Osteocyte (in vitro differentiated cells): Measurements from ENCODE around the gene RAI14. TPM values are rescaled to one million over a fixed set of nuclear protein-coding genes. Genes with fewer than 3 reads are reported as not detected.

ENCODE experiments used
- DNase-seq: peaks from one replicate; pipeline ENCODE4 v3.0.0; 2021; ENCODE audit warnings: mixed read lengths; ENCODE audit not compliant: unreplicated experiment; ENCODE audit errors: extremely low spot score
- H3K27ac Mint-ChIP-seq: one replicate; pipeline ENCODE4 v1.8.0; 2021; ENCODE audit warnings: mild to moderate bottlenecking, mixed read lengths; ENCODE audit not compliant: unreplicated experiment
- H3K27me3 Mint-ChIP-seq: one replicate; pipeline ENCODE4 v1.8.0; 2021; ENCODE audit warnings: mixed read lengths; ENCODE audit not compliant: unreplicated experiment
- H3K36me3 Mint-ChIP-seq: one replicate; pipeline ENCODE4 v1.8.0; 2021; ENCODE audit warnings: mixed read lengths; ENCODE audit not compliant: unreplicated experiment
- H3K4me1 Mint-ChIP-seq: one replicate; pipeline ENCODE4 v1.8.0; 2021; ENCODE audit warnings: mixed read lengths; ENCODE audit not compliant: unreplicated experiment
- H3K4me3 Mint-ChIP-seq: one replicate; pipeline ENCODE4 v1.8.0; 2021; ENCODE audit warnings: mild to moderate bottlenecking, moderate library complexity, mixed read lengths; ENCODE audit not compliant: unreplicated experiment
- H3K9me3 Mint-ChIP-seq: one replicate; pipeline ENCODE4 v1.8.0; 2021; ENCODE audit warnings: mixed read lengths; ENCODE audit not compliant: unreplicated experiment
- CTCF ChIP-seq: fragments of 200-600 bp; sonication (generic); IDR thresholded peaks from 2 replicates; pipeline ENCODE4 v1.5.0; 2021; ENCODE audit warnings: antibody characterized with exemption, mild to moderate bottlenecking, moderate library complexity
- total RNA-seq: library from RNA; stranded (reverse); gene quantifications from 2 replicates; pipeline ENCODE4 v1.2.1, GENCODE V29; 2021

The RAI14 gene
- total RNA-seq, 1 donor from 2014 or later = 130 TPM

GRCh38 chr5:34765662-34766061 lies 109.5 kb downstream of the RAI14 start:
- Mint-ChIP-seq H3K27ac (no peak overlapping the region), H3K9me3 (no peaks in the 10 kb centered on the region), H3K27me3 (no peaks in the 10 kb centered on the region), H3K4me3 (no peak overlapping the region), H3K4me1 (peaks cover 39% of the 10 kb centered on the region), H3K36me3 (peaks cover 26% of the 10 kb centered on the region)
- TF ChIP-seq CTCF = no peak
- DNase-seq = no peak

GRCh38 chr5:34767180-34767579 lies 111.1 kb downstream of the RAI14 start:
- Mint-ChIP-seq H3K36me3 (peaks cover 21% of the 10 kb centered on the region), H3K27me3 (no peaks in the 10 kb centered on the region), H3K4me3 (no peak overlapping the region), H3K27ac (no peak overlapping the region), H3K9me3 (no peaks in the 10 kb centered on the region), H3K4me1 (peaks cover 36% of the 10 kb centered on the region)
- no peak for DNase-seq
- TF ChIP-seq CTCF = no peak

GRCh38 chr5:34770486-34770885 lies 114.4 kb downstream of the RAI14 start:
- Mint-ChIP-seq H3K9me3 (peaks cover 8% of the 10 kb centered on the region), H3K4me1 (peaks cover 26% of the 10 kb centered on the region), H3K36me3 (peaks cover 26% of the 10 kb centered on the region), H3K4me3 (no peak overlapping the region), H3K27ac (no peak overlapping the region), H3K27me3 (no peaks in the 10 kb centered on the region)
- no peak for TF ChIP-seq CTCF
- DNase-seq = no peak

GRCh38 chr5:34771076-34771475 lies 114.9 kb downstream of the RAI14 start:
- peaks cover 26% of the 10 kb centered on the region for H3K4me1 Mint-ChIP-seq
- no peak overlapping the region for H3K27ac Mint-ChIP-seq
- DNase-seq = no peak
- H3K27me3 Mint-ChIP-seq = no peaks in the 10 kb centered on the region
- peaks cover 11% of the 10 kb centered on the region for H3K9me3 Mint-ChIP-seq
- no peak overlapping the region for H3K4me3 Mint-ChIP-seq
- peaks cover 25% of the 10 kb centered on the region for H3K36me3 Mint-ChIP-seq
- TF ChIP-seq CTCF = no peak

- peaks cover 11% of the 10 kb centered on the region for H3K9me3 Mint-ChIP-seq
- no peaks in the 10 kb centered on the region for H3K27me3 Mint-ChIP-seq
- no peak for DNase-seq
- TF ChIP-seq CTCF = no peak
- H3K27ac Mint-ChIP-seq = no peak overlapping the region
- H3K4me3 Mint-ChIP-seq = no peak overlapping the region
- H3K4me1 Mint-ChIP-seq = peaks cover 26% of the 10 kb centered on the region
- peaks cover 19% of the 10 kb centered on the region for H3K36me3 Mint-ChIP-seq
Measured at GRCh38 chr5:34772267-34773098, 116.4 kb downstream of the RAI14 start.
